Stimulated activated CD8-positive, alpha-beta memory T cell treated with anti-CD3 and anti-CD28 coated beads, Interleukin-7, amount 100 ng/mL, for 1 hour (primary cell): Measurements from ENCODE around the gene PLXNA4.

ENCODE experiments used
- DNase-seq, 2 donors: peaks; one replicate each; pipeline ENCODE4 v3.0.0-alpha.2; 2020; ENCODE audit warnings: low read depth in 2 of 2

PLXNA4 gene

GRCh38 chr7:132261327-132262159, 314.7 kb downstream of the PLXNA4 start:
- no peak for DNase-seq

- no peak for DNase-seq
Observed at GRCh38 chr7:132258231-132258630, 318.0 kb downstream of the PLXNA4 start.

- DNase-seq = no peak
Observed at GRCh38 chr7:132257253-132257652, 319.0 kb downstream of the PLXNA4 start.

GRCh38 chr7:132256721-132257212, 319.5 kb downstream of the PLXNA4 start:
- DNase-seq = no peak

- no peak for DNase-seq
Observed at GRCh38 chr7:132255898-132256297, 320.4 kb downstream of the PLXNA4 start.

- no peak for DNase-seq
Observed at GRCh38 chr7:132255115-132255797, 321.0 kb downstream of the PLXNA4 start.

- DNase-seq = no peak
Observed at GRCh38 chr7:132254455-132254854, 321.8 kb downstream of the PLXNA4 start.

GRCh38 chr7:132252793-132253100, 323.5 kb downstream of the PLXNA4 start:
- DNase-seq = no peak

GRCh38 chr7:132251327-132251659, 325.0 kb downstream of the PLXNA4 start:
- DNase-seq = no peak

GRCh38 chr7:132250480-132251326, 325.6 kb downstream of the PLXNA4 start:
- DNase-seq = no peak

- DNase-seq = no peak
Observed at GRCh38 chr7:132249256-132249971, 326.9 kb downstream of the PLXNA4 start.

- DNase-seq = no peak
Observed at GRCh38 chr7:132248841-132249240, 327.4 kb downstream of the PLXNA4 start.

GRCh38 chr7:132247995-132248618, 328.2 kb downstream of the PLXNA4 start:
- no peak for DNase-seq

- DNase-seq = no peak
Observed at GRCh38 chr7:132246591-132246990, 329.7 kb downstream of the PLXNA4 start.

- DNase-seq = no peak
Observed at GRCh38 chr7:132245539-132245938, 330.7 kb downstream of the PLXNA4 start.

- no peak for DNase-seq
Observed at GRCh38 chr7:132244903-132245480, 331.3 kb downstream of the PLXNA4 start.

GRCh38 chr7:132243463-132243862, 332.8 kb downstream of the PLXNA4 start:
- DNase-seq = no peak

- no peak for DNase-seq
Observed at GRCh38 chr7:132243051-132243450, 333.2 kb downstream of the PLXNA4 start.

GRCh38 chr7:132242192-132242812, 334.0 kb downstream of the PLXNA4 start:
- DNase-seq = no peak

GRCh38 chr7:132240821-132241422, 335.3 kb downstream of the PLXNA4 start:
- no peak for DNase-seq
